ENCODE measurements around the gene SLC4A7.

SLC4A7 gene

DNA sequence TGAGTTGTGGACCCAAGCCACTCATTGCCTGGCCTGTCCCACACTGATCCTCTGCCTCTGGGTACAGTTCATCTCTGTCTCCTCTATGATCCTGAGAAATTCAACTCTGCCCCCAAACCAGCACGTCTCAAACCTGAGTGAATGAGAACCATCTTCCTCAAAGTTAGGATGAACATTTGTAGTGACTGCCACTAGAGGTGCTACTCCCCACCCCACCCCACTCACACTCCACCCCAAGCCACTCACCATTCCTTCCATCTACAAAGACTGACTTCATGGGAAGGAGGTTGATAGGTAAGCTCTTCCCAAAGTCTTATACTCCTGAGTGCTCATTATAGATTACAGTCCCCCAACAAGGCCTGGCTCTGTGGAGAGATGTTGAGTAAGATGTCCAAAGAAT, 158.8 kb downstream of the SLC4A7 start:
- no peak for DNase-seq (ENCODE audit: low read depth, low spot score)

DNA sequence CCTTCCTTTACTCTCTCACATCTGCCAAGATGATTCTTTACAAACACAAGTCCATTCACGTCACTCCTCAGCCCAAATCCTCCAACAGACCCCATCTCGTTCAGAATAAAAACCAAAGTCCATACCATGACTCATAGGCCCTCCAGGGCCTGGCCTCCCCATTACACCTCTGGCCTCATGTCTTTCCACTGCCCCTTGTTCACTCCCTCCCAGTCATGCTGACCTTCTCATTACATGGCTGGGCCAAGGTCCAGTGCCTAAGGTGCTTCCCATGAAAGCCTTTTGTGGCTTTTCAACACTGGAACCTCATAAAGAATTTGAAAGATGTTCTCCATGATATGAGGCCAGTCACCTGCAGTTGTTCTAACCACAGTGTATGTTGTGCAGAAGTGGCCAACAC, 159.5 kb downstream of the SLC4A7 start:
- DNase-seq (ENCODE audit: low read depth, low spot score) = no peak

DNA sequence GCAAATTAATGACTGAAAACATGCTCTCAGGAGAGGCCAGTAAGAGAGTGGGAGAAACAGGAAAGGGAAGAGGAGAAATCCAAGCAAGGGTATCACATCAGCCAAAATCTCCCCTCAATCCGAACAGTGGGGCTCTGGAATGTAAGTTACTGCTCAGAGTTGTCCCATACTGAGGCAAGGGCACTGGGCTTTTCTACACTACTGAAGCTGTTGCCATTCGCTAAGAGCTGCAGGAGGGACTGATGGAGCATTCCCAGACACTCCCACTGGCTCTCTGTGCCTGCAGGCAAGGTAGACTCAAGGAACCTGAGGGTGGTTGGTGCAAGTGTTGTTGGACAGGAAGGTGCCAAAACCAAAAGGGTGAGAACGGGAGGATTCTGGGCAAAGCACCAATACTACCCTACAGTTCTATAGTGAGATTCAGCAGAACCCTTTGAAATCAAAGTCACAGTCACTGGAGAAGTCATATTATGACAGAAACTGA, 161.1 kb downstream of the SLC4A7 start:
- DNase-seq (ENCODE audit: low read depth, low spot score) = no peak

All from activated CD4-positive, CD25-positive, alpha-beta regulatory T cell treated with anti-CD3 and anti-CD28 coated beads, Interleukin-2, amount 50 U/mL, for 16 hours (primary cell).